Activated CD8-positive, alpha-beta memory T cell treated with anti-CD3 and anti-CD28 coated beads, Interleukin-2, amount 50 U/mL, for 1 hour (primary cell): ENCODE data around the gene PKM.
A peak's percentile ranks its signal among the peaks of the same experiment; 100 is the strongest.

Source experiments
- DNase-seq: peaks from one replicate; pipeline ENCODE4 v3.0.0-alpha.2; 2020; ENCODE audit errors: extremely low read depth

PKM gene

GRCh38 chr15:72200395-72201237, 30.4 kb downstream of the PKM start:
- no peak for DNase-seq

GRCh38 chr15:72199721-72200212, 31.2 kb downstream of the PKM start:
- peak; percentile 20 for DNase-seq

- DNase-seq: no peak
Measured at GRCh38 chr15:72199205-72199515, 31.8 kb downstream of the PKM start.

- no peak for DNase-seq
Measured at GRCh38 chr15:72198356-72199204, 32.4 kb downstream of the PKM start.

GRCh38 chr15:72197460-72198355, 33.3 kb downstream of the PKM start, which contains the start of gene GRAMD2A:
Gene GRAMD2A, minus strand, starts transcription at chr15:72197787.
- no peak for DNase-seq

DNA sequence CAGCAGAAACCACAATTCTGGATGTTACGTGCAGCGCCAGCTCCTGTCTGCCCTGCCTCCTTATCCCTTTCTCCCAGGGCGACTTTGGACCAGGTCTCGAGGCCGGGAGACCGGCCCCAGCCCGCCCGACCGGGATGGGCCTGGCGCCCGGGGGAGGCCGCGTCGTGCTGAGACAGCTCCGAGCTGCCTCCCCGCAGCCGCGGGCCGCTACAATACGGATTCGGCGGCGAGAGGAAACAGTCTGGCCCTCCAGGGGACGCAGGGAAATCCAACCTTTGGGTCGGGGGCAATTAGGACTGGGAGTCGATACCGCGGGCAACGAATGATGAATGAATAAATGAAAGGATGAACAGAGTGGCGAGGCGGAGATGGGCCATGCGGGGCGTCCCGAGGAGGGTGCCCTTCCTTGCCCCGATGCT, 33.9 kb downstream of the PKM start:
- no peak for DNase-seq

- no peak for DNase-seq
Measured at GRCh38 chr15:72196409-72197040, 34.5 kb downstream of the PKM start.

GRCh38 chr15:72195101-72195511, 35.9 kb downstream of the PKM start:
- DNase-seq: no peak

- no peak for DNase-seq
Measured at GRCh38 chr15:72193836-72194396, 37.1 kb downstream of the PKM start.

DNA sequence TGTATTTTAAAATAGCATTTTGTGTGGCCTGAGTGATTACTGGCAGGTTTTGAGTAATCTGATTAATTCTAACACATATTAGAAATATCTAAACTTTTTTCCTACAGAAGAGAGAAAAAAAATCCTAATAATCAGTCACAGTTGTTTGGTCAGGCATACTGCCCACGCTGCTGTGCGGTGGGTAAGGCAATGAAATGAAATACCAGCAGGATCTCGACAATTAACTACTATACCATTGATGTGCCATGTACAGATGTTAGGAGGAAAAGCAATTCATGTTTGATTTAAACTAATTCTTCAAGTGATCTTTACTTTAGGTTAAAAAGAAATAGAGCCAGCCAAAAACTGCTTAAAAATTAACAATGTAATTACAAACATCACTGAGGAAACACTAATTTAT, 38.6 kb downstream of the PKM start:
- no peak for DNase-seq

- DNase-seq: no peak
Measured at GRCh38 chr15:72189250-72189902, 41.6 kb downstream of the PKM start.

DNA sequence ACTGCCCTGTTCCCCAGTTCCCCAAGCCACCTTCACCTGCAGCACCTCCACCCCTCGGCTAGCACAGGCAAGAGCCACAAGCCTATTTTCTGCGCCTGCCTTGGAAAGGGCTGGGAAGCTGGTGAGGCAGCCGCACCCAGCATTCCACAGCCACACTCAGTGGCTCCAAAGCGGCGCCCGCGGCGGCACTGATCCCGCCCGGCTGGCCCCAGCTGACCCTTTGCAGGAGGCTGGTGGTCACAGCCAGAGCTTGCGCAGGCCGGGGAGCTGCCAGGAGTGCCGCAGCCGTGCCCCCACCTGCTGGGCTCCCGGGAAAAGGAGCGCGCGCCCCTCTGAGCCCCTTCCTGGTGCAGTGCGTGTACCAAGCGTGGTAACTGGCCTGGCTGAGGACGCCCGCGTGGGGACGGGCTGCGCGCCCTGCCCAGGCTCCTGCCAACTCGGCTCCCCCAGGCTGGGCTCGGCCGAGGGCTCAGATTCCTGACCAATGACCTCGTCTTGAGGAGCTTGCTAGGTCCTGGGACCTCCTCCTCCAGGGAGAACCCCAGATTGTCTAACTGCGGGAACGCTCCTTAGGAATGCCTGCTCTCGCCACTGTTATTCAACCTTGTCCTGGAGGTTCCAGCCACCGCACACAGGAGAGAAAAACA, 46.7 kb downstream of the PKM start:
- no peak for DNase-seq

DNA sequence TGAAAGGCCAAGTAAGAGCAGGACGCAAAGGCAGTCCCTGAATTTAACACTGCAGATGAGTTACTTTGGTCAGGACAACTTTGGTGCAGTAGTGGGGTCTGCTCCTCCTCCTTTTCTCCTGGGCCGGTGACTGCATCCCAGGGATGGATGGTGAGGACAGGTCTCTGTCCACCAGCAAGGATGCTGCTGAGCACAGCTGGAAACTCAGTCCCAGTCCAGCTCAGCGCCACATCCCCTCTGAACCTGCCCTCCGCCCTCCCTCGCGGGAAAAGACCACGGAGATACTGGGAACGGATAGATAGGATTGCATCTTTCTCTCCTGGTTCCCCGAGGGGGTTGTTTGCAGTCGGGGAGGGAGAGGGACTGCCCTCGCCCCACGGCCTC, 47.2 kb downstream of the PKM start:
- DNase-seq: no peak

GRCh38 chr15:72182673-72183072, 48.3 kb downstream of the PKM start:
- DNase-seq: no peak

DNA sequence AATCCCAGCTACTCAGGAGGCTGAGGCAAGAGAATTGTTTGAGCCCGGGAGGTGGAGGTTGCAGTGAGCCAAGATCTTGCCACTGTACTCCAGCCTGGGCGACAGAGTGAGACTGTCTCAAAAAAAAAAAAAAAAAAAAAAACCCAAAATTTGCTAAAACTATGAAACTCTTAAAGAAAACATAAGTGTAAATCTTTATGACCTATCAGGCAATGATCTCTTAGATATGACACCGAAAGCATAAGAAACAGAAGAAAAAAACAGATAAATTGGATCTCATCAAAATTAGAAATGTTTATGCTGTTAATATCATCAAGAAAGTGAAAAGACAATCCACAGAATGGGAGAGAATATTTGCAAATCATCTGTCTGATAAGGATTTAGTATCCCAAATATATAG, 48.7 kb downstream of the PKM start:
- no peak for DNase-seq

DNA sequence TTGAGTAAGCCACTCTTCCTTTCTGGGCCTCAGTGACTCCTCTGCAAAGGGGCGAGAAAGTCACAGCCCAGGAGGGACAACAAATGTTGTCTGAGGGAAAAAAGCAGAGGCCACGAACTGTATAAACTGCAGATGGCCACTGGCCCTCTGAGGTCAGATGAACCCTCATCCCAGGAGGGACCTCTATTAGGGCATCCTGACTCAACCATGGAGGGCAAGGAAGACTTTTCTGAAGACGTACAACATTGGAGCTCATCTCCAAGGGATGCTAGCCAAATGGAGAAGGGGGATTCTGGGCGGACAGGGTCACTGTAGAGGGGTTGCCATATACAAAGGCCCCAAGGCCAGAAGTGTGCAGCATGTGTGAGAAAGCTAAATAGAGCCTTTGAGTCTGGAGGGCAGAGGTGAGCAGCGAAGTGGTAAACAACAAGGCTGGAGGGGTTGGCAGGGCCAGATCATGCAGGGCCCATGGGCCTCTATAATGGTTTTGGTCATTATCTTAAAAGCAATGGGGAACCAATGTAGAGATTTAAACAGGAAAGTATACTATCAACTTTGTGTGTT, 50.1 kb downstream of the PKM start:
- no peak for DNase-seq

DNA sequence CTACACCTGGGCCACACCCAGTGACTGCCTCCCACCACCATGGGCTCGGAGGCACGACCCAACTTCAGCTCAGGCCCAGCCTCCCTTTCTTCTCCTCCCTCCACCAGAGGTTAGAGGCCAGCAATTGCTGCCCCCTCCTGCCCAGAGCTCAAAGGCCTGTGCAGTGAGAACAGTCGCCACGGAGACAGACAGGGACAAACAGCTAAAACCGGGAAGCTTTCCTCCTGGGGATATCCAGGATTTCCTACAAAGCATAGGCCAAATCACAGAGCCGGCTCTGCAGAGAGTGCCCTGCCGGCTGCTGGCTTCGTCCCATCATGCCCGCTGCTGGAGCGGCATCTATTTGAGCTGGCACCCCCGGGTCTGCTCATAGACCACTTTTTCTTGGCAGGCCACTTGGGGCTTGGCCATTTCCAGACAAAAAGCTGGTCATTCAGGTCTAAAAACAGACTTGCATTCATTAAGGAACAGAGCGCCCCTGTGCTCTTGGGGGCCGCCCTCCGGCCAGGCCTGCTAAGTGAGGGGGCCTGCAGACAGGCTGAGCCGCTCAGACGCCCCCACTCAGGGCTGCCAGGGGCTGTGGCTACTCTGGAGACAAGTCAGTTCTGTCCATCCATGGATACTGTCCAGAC, 50.9 kb downstream of the PKM start:
- no peak for DNase-seq

- no peak for DNase-seq
Measured at GRCh38 chr15:72178976-72179585, 51.9 kb downstream of the PKM start.

- DNase-seq: no peak
Measured at GRCh38 chr15:72176743-72177142, 54.2 kb downstream of the PKM start.
